22Rv1 (cell line): Measurements from ENCODE around the gene WHRN.

Source experiments
- ZFX ChIP-seq: fragments of 450-650 bp; IDR thresholded peaks from 2 replicates; pipeline ENCODE4 v1.6.1; 2017; ENCODE audit warnings: antibody characterized with exemption, borderline replicate concordance
- TF ChIP-seq, protein P1 (sequence below): fragments of 450-650 bp; IDR thresholded peaks from 2 replicates; pipeline ENCODE4 v1.5.1; 2017; ENCODE audit warnings: mild to moderate bottlenecking

DNA sequence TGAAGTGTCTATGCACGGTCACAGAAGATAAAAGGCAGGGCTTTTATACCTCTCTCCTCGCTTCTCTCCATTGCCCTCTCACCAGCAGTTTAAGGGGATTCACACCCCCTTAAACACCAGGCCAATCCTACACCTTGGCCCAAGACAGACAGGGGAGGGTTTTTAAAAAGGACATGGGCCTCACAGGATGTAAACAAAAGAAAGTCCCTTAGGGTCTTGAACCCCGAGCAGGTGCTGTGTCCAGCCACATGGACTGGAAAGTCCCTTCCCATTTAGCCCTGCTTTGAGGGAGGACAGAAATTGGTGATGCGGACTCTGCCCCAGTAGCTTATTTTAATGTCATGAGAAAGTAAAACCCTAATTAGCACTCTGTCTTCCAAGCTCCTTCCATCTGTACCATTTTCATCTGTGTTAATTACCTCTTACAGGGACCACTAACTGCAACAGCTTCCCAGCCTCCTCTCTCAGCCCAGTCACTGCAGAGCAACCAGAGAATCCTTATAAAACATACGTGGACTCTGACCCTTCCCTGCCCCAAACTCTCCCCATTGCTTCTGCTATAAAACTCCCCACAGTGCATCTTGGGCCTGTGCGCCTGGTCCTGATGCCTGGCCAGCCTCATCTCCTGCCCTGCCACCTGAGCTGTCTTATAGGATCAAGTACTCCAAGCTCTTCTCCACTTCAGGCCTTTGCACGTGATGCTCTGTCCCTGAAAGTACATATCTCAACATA is 16.7 kb downstream of the WHRN start:
- TF ChIP-seq, protein P1, sequence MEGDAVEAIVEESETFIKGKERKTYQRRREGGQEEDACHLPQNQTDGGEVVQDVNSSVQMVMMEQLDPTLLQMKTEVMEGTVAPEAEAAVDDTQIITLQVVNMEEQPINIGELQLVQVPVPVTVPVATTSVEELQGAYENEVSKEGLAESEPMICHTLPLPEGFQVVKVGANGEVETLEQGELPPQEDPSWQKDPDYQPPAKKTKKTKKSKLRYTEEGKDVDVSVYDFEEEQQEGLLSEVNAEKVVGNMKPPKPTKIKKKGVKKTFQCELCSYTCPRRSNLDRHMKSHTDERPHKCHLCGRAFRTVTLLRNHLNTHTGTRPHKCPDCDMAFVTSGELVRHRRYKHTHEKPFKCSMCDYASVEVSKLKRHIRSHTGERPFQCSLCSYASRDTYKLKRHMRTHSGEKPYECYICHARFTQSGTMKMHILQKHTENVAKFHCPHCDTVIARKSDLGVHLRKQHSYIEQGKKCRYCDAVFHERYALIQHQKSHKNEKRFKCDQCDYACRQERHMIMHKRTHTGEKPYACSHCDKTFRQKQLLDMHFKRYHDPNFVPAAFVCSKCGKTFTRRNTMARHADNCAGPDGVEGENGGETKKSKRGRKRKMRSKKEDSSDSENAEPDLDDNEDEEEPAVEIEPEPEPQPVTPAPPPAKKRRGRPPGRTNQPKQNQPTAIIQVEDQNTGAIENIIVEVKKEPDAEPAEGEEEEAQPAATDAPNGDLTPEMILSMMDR = no peak
- TF ChIP-seq ZFX = no peak
